ENCODE measurements around the gene EEF1G.
"Not testable (repeated sequence)": the region's sequence is repeated elsewhere in the genome, so short reads cannot be mapped to it uniquely, and the experiment has no call there.

The EEF1G gene

GRCh38 chr11:62591448-62592145, 17.9 kb upstream of the EEF1G start, which contains the start of gene TUT1:
Gene TUT1 (minus strand): TSS chr11:62591523. CDS start chr11:62591485, 38 bp downstream.
- Histone ChIP-seq H3K36me3 (ENCODE audit: control insufficient read depth, insufficient read depth, low read length) (peaks cover 51% of the 10 kb centered on the region), H3K9ac (ENCODE audit: low read length) (peak within 1 kb of the TSS; percentile 81), H3K4me1 (ENCODE audit: control insufficient read depth, insufficient read depth, low read length) (peaks cover 7% of the 10 kb centered on the region), H3K27ac (ENCODE audit: low read depth, low read length) (peak within 1 kb of the TSS; percentile 71), H3K27me3 (ENCODE audit: control insufficient read depth, insufficient read depth, low read length) (no peaks in the 10 kb centered on the region), H3K4me3 (ENCODE audit: low read depth, low read length) (peak within 1 kb of the TSS; percentile 80), H3K9me3 (ENCODE audit: control insufficient read depth, insufficient read depth, low read depth, low read length) (no peaks in the 10 kb centered on the region)

GRCh38 chr11:62588966-62589637, 15.4 kb upstream of the EEF1G start:
- Histone ChIP-seq H3K4me3 (ENCODE audit: low read depth, low read length) (no peak overlapping the region), H3K9me3 (ENCODE audit: control insufficient read depth, insufficient read depth, low read depth, low read length) (no peaks in the 10 kb centered on the region), H3K27ac (ENCODE audit: low read depth, low read length) (no peak overlapping the region), H3K9ac (ENCODE audit: low read length) (no peak overlapping the region), H3K27me3 (ENCODE audit: control insufficient read depth, insufficient read depth, low read length) (no peaks in the 10 kb centered on the region), H3K4me1 (ENCODE audit: control insufficient read depth, insufficient read depth, low read length) (peaks cover 7% of the 10 kb centered on the region), H3K36me3 (ENCODE audit: control insufficient read depth, insufficient read depth, low read length) (peaks cover 38% of the 10 kb centered on the region)

- not testable (repeated sequence) for H3K4me1 ChIP-seq (ENCODE audit: control insufficient read depth, insufficient read depth, low read length); H3K9ac ChIP-seq (ENCODE audit: low read length); H3K9me3 ChIP-seq (ENCODE audit: control insufficient read depth, insufficient read depth, low read depth, low read length); H3K27me3 ChIP-seq (ENCODE audit: control insufficient read depth, insufficient read depth, low read length); H3K4me3 ChIP-seq (ENCODE audit: low read depth, low read length); H3K27ac ChIP-seq (ENCODE audit: low read depth, low read length)
- H3K36me3 ChIP-seq (ENCODE audit: control insufficient read depth, insufficient read depth, low read length) = peaks cover 54% of the 10 kb centered on the region
Measured at GRCh38 chr11:62585356-62585755, 11.7 kb upstream of the EEF1G start.

GRCh38 chr11:62581735-62582134, 8.0 kb upstream of the EEF1G start:
- peaks cover 62% of the 10 kb centered on the region for H3K36me3 ChIP-seq (ENCODE audit: control insufficient read depth, insufficient read depth, low read length)
- not testable (repeated sequence) for H3K9ac ChIP-seq (ENCODE audit: low read length); H3K4me1 ChIP-seq (ENCODE audit: control insufficient read depth, insufficient read depth, low read length); H3K4me3 ChIP-seq (ENCODE audit: low read depth, low read length); H3K27ac ChIP-seq (ENCODE audit: low read depth, low read length); H3K9me3 ChIP-seq (ENCODE audit: control insufficient read depth, insufficient read depth, low read depth, low read length); H3K27me3 ChIP-seq (ENCODE audit: control insufficient read depth, insufficient read depth, low read length)

GRCh38 chr11:62580959-62581715, 7.4 kb upstream of the EEF1G start:
- H3K4me1 ChIP-seq (ENCODE audit: control insufficient read depth, insufficient read depth, low read length) = no peaks in the 10 kb centered on the region
- H3K27ac ChIP-seq (ENCODE audit: low read depth, low read length) = no peak overlapping the region
- H3K27me3 ChIP-seq (ENCODE audit: control insufficient read depth, insufficient read depth, low read length) = no peaks in the 10 kb centered on the region
- no peaks in the 10 kb centered on the region for H3K9me3 ChIP-seq (ENCODE audit: control insufficient read depth, insufficient read depth, low read depth, low read length)
- no peak overlapping the region for H3K9ac ChIP-seq (ENCODE audit: low read length)
- H3K4me3 ChIP-seq (ENCODE audit: low read depth, low read length) = no peak overlapping the region
- H3K36me3 ChIP-seq (ENCODE audit: control insufficient read depth, insufficient read depth, low read length) = peaks cover 65% of the 10 kb centered on the region

- H3K36me3 ChIP-seq (ENCODE audit: control insufficient read depth, insufficient read depth, low read length) = peaks cover 64% of the 10 kb centered on the region
- no peak overlapping the region for H3K27ac ChIP-seq (ENCODE audit: low read depth, low read length)
Measured at GRCh38 chr11:62579252-62579651, 5.6 kb upstream of the EEF1G start.

GRCh38 chr11:62578541-62578940, 4.8 kb upstream of the EEF1G start:
- Histone ChIP-seq H3K36me3 (ENCODE audit: control insufficient read depth, insufficient read depth, low read length) (peaks cover 59% of the 10 kb centered on the region), H3K27me3 (ENCODE audit: control insufficient read depth, insufficient read depth, low read length) (no peaks in the 10 kb centered on the region), H3K27ac (ENCODE audit: low read depth, low read length) (no peak overlapping the region), H3K9me3 (ENCODE audit: control insufficient read depth, insufficient read depth, low read depth, low read length) (no peaks in the 10 kb centered on the region), H3K9ac (ENCODE audit: low read length) (no peak overlapping the region), H3K4me3 (ENCODE audit: low read depth, low read length) (no peak overlapping the region), H3K4me1 (ENCODE audit: control insufficient read depth, insufficient read depth, low read length) (peaks cover 10% of the 10 kb centered on the region)

More at GRCh38 chr11:62579252-62579651, 5.6 kb upstream of the EEF1G start:
- Histone ChIP-seq H3K27me3 (ENCODE audit: control insufficient read depth, insufficient read depth, low read length) (no peaks in the 10 kb centered on the region), H3K9ac (ENCODE audit: low read length) (no peak overlapping the region), H3K4me3 (ENCODE audit: low read depth, low read length) (no peak overlapping the region), H3K9me3 (ENCODE audit: control insufficient read depth, insufficient read depth, low read depth, low read length) (no peaks in the 10 kb centered on the region), H3K4me1 (ENCODE audit: control insufficient read depth, insufficient read depth, low read length) (peaks cover 10% of the 10 kb centered on the region)

GRCh38 chr11:62577046-62577714, 3.5 kb upstream of the EEF1G start:
- Histone ChIP-seq H3K9ac (ENCODE audit: low read length) (no peak overlapping the region), H3K9me3 (ENCODE audit: control insufficient read depth, insufficient read depth, low read depth, low read length) (no peaks in the 10 kb centered on the region), H3K4me1 (ENCODE audit: control insufficient read depth, insufficient read depth, low read length) (peaks cover 14% of the 10 kb centered on the region), H3K27ac (ENCODE audit: low read depth, low read length) (no peak overlapping the region), H3K4me3 (ENCODE audit: low read depth, low read length) (no peak overlapping the region), H3K27me3 (ENCODE audit: control insufficient read depth, insufficient read depth, low read length) (no peaks in the 10 kb centered on the region), H3K36me3 (ENCODE audit: control insufficient read depth, insufficient read depth, low read length) (peaks cover 61% of the 10 kb centered on the region)

GRCh38 chr11:62575837-62576236, 2.1 kb upstream of the EEF1G start:
- Histone ChIP-seq H3K4me1 (ENCODE audit: control insufficient read depth, insufficient read depth, low read length) (peaks cover 18% of the 10 kb centered on the region), H3K27ac (ENCODE audit: low read depth, low read length) (no peak overlapping the region), H3K9me3 (ENCODE audit: control insufficient read depth, insufficient read depth, low read depth, low read length) (no peaks in the 10 kb centered on the region), H3K36me3 (ENCODE audit: control insufficient read depth, insufficient read depth, low read length) (peaks cover 65% of the 10 kb centered on the region), H3K27me3 (ENCODE audit: control insufficient read depth, insufficient read depth, low read length) (no peaks in the 10 kb centered on the region), H3K4me3 (ENCODE audit: low read depth, low read length) (no peak overlapping the region), H3K9ac (ENCODE audit: low read length) (no peak overlapping the region)

GRCh38 chr11:62575156-62575555, 1.5 kb upstream of the EEF1G start:
- Histone ChIP-seq H3K9ac (ENCODE audit: low read length) (peak overlapping the region; percentile 85), H3K27ac (ENCODE audit: low read depth, low read length) (no peak overlapping the region), H3K9me3 (ENCODE audit: control insufficient read depth, insufficient read depth, low read depth, low read length) (no peaks in the 10 kb centered on the region), H3K27me3 (ENCODE audit: control insufficient read depth, insufficient read depth, low read length) (no peaks in the 10 kb centered on the region), H3K36me3 (ENCODE audit: control insufficient read depth, insufficient read depth, low read length) (peaks cover 70% of the 10 kb centered on the region), H3K4me1 (ENCODE audit: control insufficient read depth, insufficient read depth, low read length) (peaks cover 18% of the 10 kb centered on the region), H3K4me3 (ENCODE audit: low read depth, low read length) (peak overlapping the region; percentile 70)

All from HUES6 (cell line).